ENCODE results near the gene SPAG9.

Gene SPAG9

GRCh38 chr17:50917418-50917743 lies 203.3 kb downstream of the SPAG9 start:
- DNase-seq (ENCODE audit: low spot score), result no peak

GRCh38 chr17:50916708-50917417 lies 203.8 kb downstream of the SPAG9 start:
- DNase-seq (ENCODE audit: low spot score), result no peak

GRCh38 chr17:50916026-50916707 lies 204.5 kb downstream of the SPAG9 start:
- DNase-seq (ENCODE audit: low spot score), result peak; percentile 61

GRCh38 chr17:50914505-50915063 lies 206.1 kb downstream of the SPAG9 start:
- no peak for DNase-seq (ENCODE audit: low spot score)

GRCh38 chr17:50913120-50913519 lies 207.5 kb downstream of the SPAG9 start:
- DNase-seq (ENCODE audit: low spot score), result no peak
